ENCODE measurements around the gene EXOC2. TPM values are rescaled to one million over a fixed set of nuclear protein-coding genes. Genes with fewer than 3 reads are reported as not detected.
A peak's percentile ranks its signal among the peaks of the same experiment; 100 is the strongest.

EXOC2 gene
- total RNA-seq, 1 experiment from 2014 or later: 24.5 TPM

DNA sequence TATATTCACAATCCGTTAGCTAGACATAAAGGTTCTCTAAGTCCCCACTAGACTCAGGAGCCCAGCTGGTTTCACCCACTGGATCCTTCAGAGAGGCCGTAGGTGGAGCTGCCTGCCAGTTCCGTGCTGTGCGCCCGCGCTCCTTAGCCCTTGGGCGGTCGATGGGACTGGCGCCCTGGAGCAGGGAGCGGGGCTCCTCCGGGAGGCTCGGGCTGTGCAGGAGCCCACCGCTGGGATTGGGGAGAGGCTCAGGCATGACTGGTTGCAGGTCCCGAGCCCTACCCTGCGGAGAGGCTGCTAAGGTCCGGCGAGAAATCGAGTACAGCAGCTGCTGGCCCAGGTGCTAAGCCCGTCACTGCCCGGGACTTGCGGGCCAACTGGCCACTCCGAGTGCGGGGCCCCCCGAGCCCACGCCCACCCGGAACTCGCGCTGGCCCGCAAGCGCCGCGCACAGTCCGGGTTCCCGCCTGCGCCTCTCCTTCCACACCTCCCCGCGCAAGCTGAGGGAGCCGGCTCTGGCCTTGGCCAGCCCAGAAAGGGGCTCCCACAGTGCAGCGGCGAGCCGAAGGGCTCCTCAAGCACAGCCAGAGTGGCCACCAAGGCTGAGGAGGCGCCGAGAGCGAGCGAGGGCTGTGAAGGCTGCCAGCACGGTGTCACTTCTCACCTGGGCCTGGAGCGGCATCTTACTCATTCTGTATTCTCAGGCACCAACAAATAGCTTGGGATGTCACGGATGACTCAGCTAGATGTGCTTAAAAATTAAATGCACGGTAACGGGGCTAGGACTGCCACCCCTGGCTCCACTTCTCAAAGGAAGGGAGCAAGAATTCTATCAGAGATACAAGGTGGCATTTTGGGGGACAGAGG is 257.3 kb downstream of the EXOC2 start:
- ChIA-PET POLR2A (no interaction called here), CTCF (interaction anchor here (1.5 kb wide), 1 partner anchor 26 kb away, joined by 4 read pairs; no protein-coding TSS in a partner anchor), RAD21 (ENCODE audit: low non-redundant PET in 1 of 2, low total read pairs in 2 of 2, uncharacterized antibody in 2 of 2, unreplicated experiment in 2 of 2) (no interaction called here)
- Histone ChIP-seq H4K20me1 (ENCODE audit: insufficient read depth) (no peaks in the 10 kb centered on the region), H3K9ac (ENCODE audit: low read length) (peak overlapping the region; percentile 23; the same call in 1 of the 2 replicates), H3K4me2 (ENCODE audit: low read length) (peak overlapping the region; percentile 75), H3K4me3 (replicated peaks in 1 of 2; ENCODE audit: low read depth in 1 of 2, low read length in 2 of 2) (peak overlapping the region in 1 of 2 experiments; percentile 19; a peak in 2 of 4 replicates), H3K27me3 (ENCODE audit: insufficient read depth, low read length) (no peaks in the 10 kb centered on the region), H2AFZ (ENCODE audit: low read depth, low read length, poor library complexity, severe bottlenecking) (peak overlapping the region; percentile 95), H3K79me2 (ENCODE audit: insufficient read depth, low read length) (no peaks in the 10 kb centered on the region), H3K36me3 (ENCODE audit: control insufficient read depth in 1 of 2, insufficient read depth in 2 of 2, low read length in 2 of 2) (no peaks in the 10 kb centered on the region), H3K27ac (ENCODE audit: low read depth, low read length) (peak overlapping the region; percentile 45), H3K9me2 (ENCODE audit: insufficient read depth) (no peaks in the 10 kb centered on the region), H3K9me3 (ENCODE audit: control insufficient read depth in 1 of 2, insufficient read depth in 1 of 2, low read depth in 1 of 2, low read length in 2 of 2) (no peaks in the 10 kb centered on the region), H3K4me1 (ENCODE audit: control insufficient read depth in 1 of 2, insufficient read depth in 2 of 2, low read length in 2 of 2) (peaks cover 12 to 43% of the 10 kb centered on the region in 2 experiments)
- ATAC-seq (peak; percentile 65), DNase-seq (ENCODE audit: low read depth, low spot score) (no peak)
- intact Hi-C loops (cut with micrococcal nuclease): no loop called here
- TF ChIP-seq RAD21 (IDR thresholded peaks at IDR 0.05; ENCODE audit: low read depth): no peak
- TF ChIP-seq, protein P1, sequence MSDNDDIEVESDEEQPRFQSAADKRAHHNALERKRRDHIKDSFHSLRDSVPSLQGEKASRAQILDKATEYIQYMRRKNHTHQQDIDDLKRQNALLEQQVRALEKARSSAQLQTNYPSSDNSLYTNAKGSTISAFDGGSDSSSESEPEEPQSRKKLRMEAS (IDR thresholded peaks at IDR 0.05): peak; percentile 39; the same call in 1 of the 2 replicates
- no TSS peak for BruUV-seq (replicated peaks)

Other genes starting within 250 kb of the EXOC2 start
- gene HUS1B, start 36.0 kb downstream of the EXOC2 start, total RNA-seq (2021; ENCODE audit: unreplicated experiment): 0.76 TPM

Data from HCT116 (cell line).